K562 (cell line): ENCODE data around the gene TEAD4. TPM values are rescaled to one million over a fixed set of nuclear protein-coding genes. Genes with fewer than 3 reads are reported as not detected.

Experiments used
- ATAC-seq: fragments of 200-7000 bp; cut with Tn5 transposase; 3 replicates; pipeline ENCODE4 v1.9.1; 2020; ENCODE audit warnings: moderate library complexity
- BruUV-seq: library from RNA; stranded (reverse); fragments of 400-500 nt; replicated peaks from 2 replicates; lab custom pipeline; 2021; lab: Mats Ljungman, UMichigan
- CTCF ChIA-PET: fragments of 300-600 bp; formaldehyde crosslinking; extraction: SDS; loops from one replicate; lab custom pipeline; 2021; ENCODE audit warnings: low intra/inter-chr PET ratio; lab: Yijun Ruan, JAX
- POLR2A ChIA-PET: fragments of 300-600, 350-650 bp; sonication (Branson Sonifier 250); formaldehyde crosslinking; extraction: SDS; loops from one replicate; lab custom pipeline; 2021; ENCODE audit warnings: antibody characterized with exemption, inconsistent platforms; lab: Yijun Ruan, JAX
- DNase-seq, 4 experiments: peaks; one replicate each; pipeline versions ENCODE4 v3.0.0 to v3.0.0-alpha.2; 2011 to 2018; ENCODE audit warnings: low spot score in 3 of 4, mixed read lengths in 3 of 4; ENCODE audit errors: extremely low read depth in 1 of 4
- FAIRE-seq: peaks from 2 replicates; lab custom pipeline; 2011; peaks lifted over from hg19 to GRCh38; lab: Jason Lieb, UNC
- H2AFZ ChIP-seq: 2 replicates; pipeline ENCODE4 v1.6.0; 2011; ENCODE audit warnings: low read depth, low read length, control low read depth, inconsistent platforms
- H3K27ac ChIP-seq: fragments of 200-600 bp; 3 replicates; pipeline ENCODE4 v1.8.0; 2011; ENCODE audit warnings: low read depth, mild to moderate bottlenecking, control low read depth, inconsistent platforms, low read length, moderate library complexity, mixed read lengths; ENCODE audit errors: extremely low read depth
- H3K27me3 ChIP-seq, 2 experiments: fragments of 300-600 bp in 1 of 2; 2 replicates in 1 of 2; 3 replicates in 1 of 2; pipeline versions ENCODE4 v1.6.0 to v1.8.0; 2011; ENCODE audit warnings: inconsistent platforms in 2 of 2, low read length in 2 of 2, mild to moderate bottlenecking in 1 of 2, mixed read lengths in 1 of 2, moderate library complexity in 1 of 2; ENCODE audit not compliant: control insufficient read depth in 2 of 2, insufficient read depth in 2 of 2
- H3K36me3 ChIP-seq: fragments of 300-600 bp; 3 replicates; pipeline ENCODE4 v1.8.0; 2011; ENCODE audit warnings: mild to moderate bottlenecking, low read length, inconsistent platforms; ENCODE audit not compliant: control insufficient read depth, insufficient read depth
- H3K4me1 ChIP-seq, 2 experiments: fragments of 200-600 bp in 1 of 2; replicated peaks in 1 of 2; 2 replicates in 1 of 2; 3 replicates in 1 of 2; pipeline versions ENCODE4 v1.5.1 to v1.8.0; 2011; ENCODE audit warnings: inconsistent platforms in 2 of 2, low read length in 2 of 2, mild to moderate bottlenecking in 1 of 2, mixed read lengths in 1 of 2, moderate library complexity in 1 of 2; ENCODE audit not compliant: control insufficient read depth in 2 of 2, insufficient read depth in 2 of 2
- H3K4me2 ChIP-seq: 2 replicates; pipeline ENCODE4 v1.6.1; 2011; ENCODE audit warnings: low read length, control low read depth, inconsistent platforms, mixed read lengths; ENCODE audit not compliant: insufficient read depth
- H3K4me3 ChIP-seq: fragments of 200-600 bp; sonication (generic), shearing (Covaris generic); 2 replicates; pipeline ENCODE4 v1.5.1; 2016; ENCODE audit warnings: control low read depth, inconsistent platforms
- H3K79me2 ChIP-seq: fragments of 200-600 bp; 3 replicates; pipeline ENCODE4 v1.8.0; 2011; ENCODE audit warnings: low read length, inconsistent platforms; ENCODE audit not compliant: control insufficient read depth, insufficient read depth
- H3K9ac ChIP-seq, 2 experiments: 2 replicates each; pipeline versions ENCODE4 v1.6.0 to v1.6.1; 2011; ENCODE audit warnings: low read depth in 2 of 2, low read length in 2 of 2, control low read depth in 1 of 2, inconsistent platforms in 1 of 2, mild to moderate bottlenecking in 1 of 2, mixed read lengths in 1 of 2; ENCODE audit not compliant: insufficient read depth in 1 of 2
- H3K9me1 ChIP-seq: one replicate; pipeline ENCODE4 v1.6.0; 2011; ENCODE audit warnings: inconsistent platforms, mild to moderate bottlenecking, low read length, moderate library complexity; ENCODE audit not compliant: control insufficient read depth, insufficient read depth
- H3K9me3 ChIP-seq: replicated peaks from 2 replicates; pipeline ENCODE4 v1.5.1; 2011; ENCODE audit warnings: low read depth, low read length, inconsistent platforms; ENCODE audit not compliant: control insufficient read depth, insufficient read depth
- H4K20me1 ChIP-seq: replicated peaks from 2 replicates; pipeline ENCODE4 v1.6.1; 2011; ENCODE audit warnings: low read length, inconsistent platforms, mixed read lengths; ENCODE audit not compliant: control insufficient read depth, insufficient read depth
- CGGBP1 ChIP-seq: fragments of 250-450 bp; sonication (Bioruptor Pico); IDR thresholded peaks from 2 replicates; pipeline ENCODE4 v1.9.0; 2021; ENCODE audit warnings: mild to moderate bottlenecking
- ELF2 ChIP-seq: fragments of 250-450 bp; sonication (Bioruptor Pico); IDR thresholded peaks from 2 replicates; pipeline ENCODE4 v1.5.0; 2021; ENCODE audit warnings: mild to moderate bottlenecking
- FOXJ3 ChIP-seq: sonication (generic); formaldehyde crosslinking; IDR thresholded peaks from 2 replicates; pipeline ENCODE4 v1.4.0; 2020; ENCODE audit warnings: mild to moderate bottlenecking, missing genetic modification reagents
- HINFP ChIP-seq: fragments of 450-650 bp; conservative IDR thresholded peaks from 2 replicates; pipeline ENCODE4 v1.6.1; 2016; ENCODE audit warnings: missing genetic modification characterization, low read depth, mild to moderate bottlenecking, control low read depth, missing compliant biosample characterization
- PURB ChIP-seq: sonication (generic); formaldehyde crosslinking; IDR thresholded peaks from 2 replicates; pipeline ENCODE4 v1.9.0; 2021; ENCODE audit warnings: low read depth, mild to moderate bottlenecking, missing genetic modification reagents
- RBM25 ChIP-seq: fragments of 200-400 bp; formaldehyde crosslinking; IDR thresholded peaks from 2 replicates; pipeline ENCODE4 v1.6.1; 2018; ENCODE audit warnings: low read length, low read depth, moderate library complexity; ENCODE audit not compliant: severe bottlenecking
- TOE1 ChIP-seq, 2 experiments: fragments of 450-650 bp in 1 of 2; sonication (generic) in 1 of 2; formaldehyde crosslinking in 1 of 2; IDR thresholded peaks; 2 replicates each; pipeline versions ENCODE4 v1.7.1 to v1.8.0; 2016 to 2022; ENCODE audit warnings: borderline replicate concordance in 2 of 2, mild to moderate bottlenecking in 2 of 2, antibody characterized with exemption in 1 of 2, inconsistent platforms in 1 of 2, low read depth in 1 of 2, missing genetic modification reagents in 1 of 2, moderate library complexity in 1 of 2
- YBX1 ChIP-seq: fragments of 450-650 bp; IDR thresholded peaks from 2 replicates; pipeline ENCODE4 v1.7.1; 2016; ENCODE audit warnings: mild to moderate bottlenecking
- ZBTB9 ChIP-seq: fragments of 450-650 bp; formaldehyde crosslinking; IDR thresholded peaks from 2 replicates; pipeline ENCODE4 v1.4.0; 2020; ENCODE audit warnings: mild to moderate bottlenecking, moderate library complexity
- ZNF133 ChIP-seq: fragments of 250-450 bp; sonication (Bioruptor Pico); IDR thresholded peaks from 2 replicates; pipeline ENCODE4 v1.4.0; 2020; ENCODE audit warnings: mild to moderate bottlenecking
- ZNF263 ChIP-seq: sonication (generic); formaldehyde crosslinking; IDR thresholded peaks from 2 replicates; pipeline ENCODE4 v1.8.0; 2022; ENCODE audit warnings: mild to moderate bottlenecking, missing genetic modification reagents, borderline replicate concordance
- ZNF668 ChIP-seq: fragments of 250-450 bp; sonication (Bioruptor Pico); IDR thresholded peaks from 2 replicates; pipeline ENCODE4 v1.8.0; 2022; ENCODE audit warnings: mild to moderate bottlenecking, inconsistent platforms
- WGBS: fragments of 100-300 bp; shearing (Covaris generic); methylation state at CpG from one replicate; pipeline ENCODE4 v1.1.6; 2016; ENCODE audit warnings: low coverage, mixed read lengths; ENCODE audit not compliant: insufficient coverage; ENCODE audit errors: missing lambda C conversion rate; 5-methylcytosine and 5-hydroxymethylcytosine counted together
- in situ Hi-C: fragments of 300-500 bp; cut with MboI; formaldehyde crosslinking; loops from 4 replicates; pipeline ENCODE4 v1.15.0; 2018; ENCODE audit warnings: inconsistent platforms, mixed read lengths
- intact Hi-C: fragments of 100-400 bp; cut with micrococcal nuclease; formaldehyde crosslinking; loops from 2 replicates; pipeline ENCODE4 v1.14.2; 2022
- polyA plus RNA-seq, 8 experiments: library from polyadenylated mRNA; depleted of rRNA in 4 of 8; stranded (reverse) in 5 of 8; unstranded in 3 of 8; fragments of >200 nt; fragmentation: Nextera tagmentation in 2 of 8; fragmentation: Illumina TruSeq in 1 of 8; extraction: Ambion mirVana in 2 of 8; extraction: Trizol in 1 of 8; gene quantifications; 2 replicates each; pipeline versions ENCODE4 v1.2.1 to v1.2.3, GENCODE V29; 2011 to 2014; ENCODE audit warnings: inconsistent platforms in 1 of 8, missing spikeins in 1 of 8
- total RNA-seq, 7 experiments: library from RNA; depleted of rRNA in 6 of 7; stranded (reverse); fragments of >200 nt in 6 of 7; fragmentation: Illumina TruSeq in 2 of 7; extraction: Trizol in 2 of 7; gene quantifications; 2 replicates each; pipeline versions ENCODE4 v1.2.1 to v1.2.3, GENCODE V29; 2011 to 2021; ENCODE audit warnings: low replicate concordance in 1 of 7

Gene TEAD4
- total and polyA plus RNA-seq, 9 of the 15 experiments (the other 6 are each of a cell fraction or from before 2014, with no cell fraction given) = 0.82 to 40.0 (median 17.0) TPM

GRCh38 chr12:2937500-2937899 lies 21.7 kb upstream of the TEAD4 start:
- Histone ChIP-seq H3K4me2 (no peak overlapping the region), H3K9ac (no peak overlapping the region), H3K4me1 (peaks cover 5 to 6% of the 10 kb centered on the region in 2 experiments; a peak in 3 of 5 replicates), H3K79me2 (no peaks in the 10 kb centered on the region), H3K9me3 (no peaks in the 10 kb centered on the region), H2AFZ (no peak overlapping the region), H3K9me1 (peaks cover 2% of the 10 kb centered on the region), H3K27me3 (no peaks in the 10 kb centered on the region), H3K36me3 (no peaks in the 10 kb centered on the region; the same call in 2 of the 3 replicates), H3K4me3 (no peak overlapping the region), H4K20me1 (no peaks in the 10 kb centered on the region), H3K27ac (no peak overlapping the region)
- BruUV-seq = no TSS peak
- FAIRE-seq (no peak), DNase-seq (no peak), ATAC-seq (no peak)
- CTCF ChIA-PET = no interaction called here
- POLR2A ChIA-PET = interaction anchor here (0.6 kb wide), 1 partner anchor 12 kb away, joined by 3 read pairs; no protein-coding TSS in a partner anchor
- 41% methylated on average over 3 of the region's 3 CpGs for WGBS
- intact Hi-C loops = no loop called here
- in situ Hi-C loops = no loop called here
- no peak for TF ChIP-seq TOE1 (IDR thresholded peaks at IDR 0.05; ENCODE audit: borderline replicate concordance)
- no peak for TF ChIP-seq TOE1 (CRISPR knock-in tag; IDR thresholded peaks at IDR 0.05; ENCODE audit: borderline replicate concordance, low read depth)
- TF ChIP-seq CGGBP1 = no peak
- TF ChIP-seq YBX1 = no peak

GRCh38 chr12:2939191-2939590 lies 20.0 kb upstream of the TEAD4 start:
- Histone ChIP-seq H2AFZ (no peak overlapping the region), H3K9ac (no peak overlapping the region), H3K27me3 (no peaks in the 10 kb centered on the region), H3K36me3 (no peaks in the 10 kb centered on the region; the same call in 2 of the 3 replicates), H3K4me1 (peaks cover 5 to 6% of the 10 kb centered on the region in 2 experiments; a peak in 3 of 5 replicates), H3K9me1 (peaks cover 2% of the 10 kb centered on the region), H3K79me2 (no peaks in the 10 kb centered on the region), H3K4me2 (no peak overlapping the region), H3K4me3 (no peak overlapping the region), H4K20me1 (no peaks in the 10 kb centered on the region), H3K9me3 (no peaks in the 10 kb centered on the region), H3K27ac (no peak overlapping the region)
- POLR2A ChIA-PET = interaction anchor here (0.6 kb wide), 4 partner anchors 26 to 1367 kb away, joined by 3 read pairs; no protein-coding TSS in a partner anchor
- no peak for FAIRE-seq
- CTCF ChIA-PET = no interaction called here
- intact Hi-C loops = no loop called here
- ATAC-seq = no peak
- in situ Hi-C loops = no loop called here
- WGBS = 84% methylated on average over 5 of the region's 5 CpGs
- no peak for DNase-seq
- BruUV-seq = no TSS peak
- TF ChIP-seq ZNF263 (CRISPR knock-in tag) (no peak), RBM25 (no peak), ZNF668 (CRISPR knock-in tag) (no peak), HINFP (tag) (no peak), ZNF133 (CRISPR knock-in tag) (no peak), ELF2 (CRISPR knock-in tag) (no peak), FOXJ3 (CRISPR knock-in tag) (no peak), PURB (CRISPR knock-in tag) (no peak), ZBTB9 (no peak)
